HCT116 (cell line): ENCODE measurements around the gene VASH2.

ENCODE experiments used
- CEBPB ChIP-seq: IDR thresholded peaks from 2 replicates; pipeline ENCODE4 v1.6.1; 2012; ENCODE audit warnings: low read depth
- EZH2phosphoT487 ChIP-seq: fragments of 200-600 bp; IDR thresholded peaks from 2 replicates; pipeline ENCODE4 v1.6.1; 2018; ENCODE audit warnings: antibody characterized with exemption, borderline replicate concordance
- JUND ChIP-seq: IDR thresholded peaks from 2 replicates; pipeline ENCODE4 v1.6.1; 2012
- POLR2A ChIP-seq: IDR thresholded peaks from 2 replicates; pipeline ENCODE4 v1.7.0; 2011; ENCODE audit warnings: borderline replicate concordance; ENCODE audit not compliant: insufficient read depth, insufficient read length; ENCODE audit errors: extremely low read depth
- SP1 ChIP-seq: IDR thresholded peaks from 2 replicates; pipeline ENCODE4 v1.6.1; 2012; ENCODE audit warnings: low read depth
- SRF ChIP-seq: IDR thresholded peaks from 2 replicates; pipeline ENCODE4 v1.6.1; 2012; ENCODE audit warnings: low read depth
- TCF7L2 ChIP-seq: IDR thresholded peaks from 2 replicates; pipeline ENCODE4 v1.7.0; 2011; ENCODE audit warnings: borderline replicate concordance, inconsistent platforms; ENCODE audit not compliant: insufficient read depth, insufficient read length; ENCODE audit errors: extremely low read depth
- YY1 ChIP-seq: IDR thresholded peaks from 2 replicates; pipeline ENCODE4 v1.6.1; 2011; ENCODE audit warnings: low read length, low read depth, moderate library complexity, mild to moderate bottlenecking; ENCODE audit not compliant: insufficient replicate concordance; ENCODE audit errors: extremely low read depth
- ZBTB33 ChIP-seq: IDR thresholded peaks from 2 replicates; pipeline ENCODE4 v1.6.1; 2011; ENCODE audit warnings: mild to moderate bottlenecking, low read length, moderate library complexity; ENCODE audit not compliant: insufficient replicate concordance; ENCODE audit errors: extremely low read depth
- TF ChIP-seq, protein P1 (sequence below), 3 experiments: fragments of 200-600 bp in 1 of 3; sonication (generic) in 1 of 3; IDR thresholded peaks in 2 of 3; conservative IDR thresholded peaks in 1 of 3; 2 replicates each; pipeline ENCODE4 v1.5.1; 2012 to 2017; ENCODE audit warnings: low read depth in 2 of 3, low read length in 2 of 3, antibody characterized with exemption in 1 of 3, borderline replicate concordance in 1 of 3, control low read depth in 1 of 3, mild to moderate bottlenecking in 1 of 3, mixed read lengths in 1 of 3, mixed run types in 1 of 3, moderate library complexity in 1 of 3; ENCODE audit not compliant: insufficient read depth in 1 of 3

DNA sequence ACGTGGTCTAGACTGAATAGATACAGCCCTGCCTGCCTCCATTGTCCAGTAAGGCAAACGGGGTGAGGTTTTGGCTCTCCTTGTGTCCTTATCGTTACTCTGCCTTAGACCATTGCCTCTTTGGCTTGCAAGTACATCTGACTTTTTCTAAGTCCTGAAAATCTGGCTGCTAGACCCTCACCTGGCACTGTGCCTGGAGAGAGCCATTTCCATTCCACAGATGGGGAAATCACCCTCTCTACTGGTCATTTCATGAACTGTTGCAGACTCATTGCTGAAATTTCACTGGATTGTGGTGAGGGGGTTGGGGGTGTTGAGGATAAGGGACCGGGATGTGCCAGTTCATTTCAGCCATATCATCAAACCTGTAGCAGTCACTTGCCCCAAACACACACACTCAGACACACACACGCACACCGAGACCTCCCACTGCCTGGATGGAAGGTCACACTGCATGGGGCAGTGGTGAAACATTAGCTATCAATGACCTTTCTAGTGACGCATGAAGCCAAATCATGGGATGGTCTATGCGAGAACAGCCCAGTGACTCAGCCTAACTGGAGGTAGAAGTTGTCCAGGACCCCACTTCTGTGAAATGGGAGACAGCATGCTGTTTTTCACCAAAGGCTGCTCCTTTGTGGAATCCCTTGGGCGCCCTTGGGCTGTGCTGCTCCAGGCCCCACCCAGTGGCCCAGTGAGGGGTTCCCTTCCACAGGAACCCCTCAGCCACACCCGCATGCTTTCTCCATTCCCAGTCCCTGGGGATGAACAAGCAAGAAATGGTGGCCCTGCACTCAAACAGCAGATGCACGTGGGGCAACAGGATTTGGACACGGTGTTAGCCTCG is 34.9 kb upstream of the VASH2 start:
- TF ChIP-seq JUND (no peak), EZH2phosphoT487 (no peak), POLR2A (no peak), SP1 (no peak), CEBPB (no peak), SRF (no peak), ZBTB33 (no peak), YY1 (no peak), TCF7L2 (no peak)
- TF ChIP-seq, protein P1, sequence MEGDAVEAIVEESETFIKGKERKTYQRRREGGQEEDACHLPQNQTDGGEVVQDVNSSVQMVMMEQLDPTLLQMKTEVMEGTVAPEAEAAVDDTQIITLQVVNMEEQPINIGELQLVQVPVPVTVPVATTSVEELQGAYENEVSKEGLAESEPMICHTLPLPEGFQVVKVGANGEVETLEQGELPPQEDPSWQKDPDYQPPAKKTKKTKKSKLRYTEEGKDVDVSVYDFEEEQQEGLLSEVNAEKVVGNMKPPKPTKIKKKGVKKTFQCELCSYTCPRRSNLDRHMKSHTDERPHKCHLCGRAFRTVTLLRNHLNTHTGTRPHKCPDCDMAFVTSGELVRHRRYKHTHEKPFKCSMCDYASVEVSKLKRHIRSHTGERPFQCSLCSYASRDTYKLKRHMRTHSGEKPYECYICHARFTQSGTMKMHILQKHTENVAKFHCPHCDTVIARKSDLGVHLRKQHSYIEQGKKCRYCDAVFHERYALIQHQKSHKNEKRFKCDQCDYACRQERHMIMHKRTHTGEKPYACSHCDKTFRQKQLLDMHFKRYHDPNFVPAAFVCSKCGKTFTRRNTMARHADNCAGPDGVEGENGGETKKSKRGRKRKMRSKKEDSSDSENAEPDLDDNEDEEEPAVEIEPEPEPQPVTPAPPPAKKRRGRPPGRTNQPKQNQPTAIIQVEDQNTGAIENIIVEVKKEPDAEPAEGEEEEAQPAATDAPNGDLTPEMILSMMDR (IDR thresholded peaks at IDR 0.05 in 2 of 3, conservative IDR thresholded peaks at IDR 0.05 in 1 of 3; ENCODE audit: borderline replicate concordance in 1 of 3, insufficient read depth in 1 of 3, low read depth in 2 of 3, low read length in 2 of 3) = peak; percentile 33 to 56 (median 50); a peak in 5 of 6 replicates
